ENCODE measurements around the gene POLR3H. TPM values are rescaled to one million over a fixed set of nuclear protein-coding genes. Genes with fewer than 3 reads are reported as not detected.

Gene POLR3H
- polyA plus RNA-seq, 1 experiment, result 36.3 TPM

DNA sequence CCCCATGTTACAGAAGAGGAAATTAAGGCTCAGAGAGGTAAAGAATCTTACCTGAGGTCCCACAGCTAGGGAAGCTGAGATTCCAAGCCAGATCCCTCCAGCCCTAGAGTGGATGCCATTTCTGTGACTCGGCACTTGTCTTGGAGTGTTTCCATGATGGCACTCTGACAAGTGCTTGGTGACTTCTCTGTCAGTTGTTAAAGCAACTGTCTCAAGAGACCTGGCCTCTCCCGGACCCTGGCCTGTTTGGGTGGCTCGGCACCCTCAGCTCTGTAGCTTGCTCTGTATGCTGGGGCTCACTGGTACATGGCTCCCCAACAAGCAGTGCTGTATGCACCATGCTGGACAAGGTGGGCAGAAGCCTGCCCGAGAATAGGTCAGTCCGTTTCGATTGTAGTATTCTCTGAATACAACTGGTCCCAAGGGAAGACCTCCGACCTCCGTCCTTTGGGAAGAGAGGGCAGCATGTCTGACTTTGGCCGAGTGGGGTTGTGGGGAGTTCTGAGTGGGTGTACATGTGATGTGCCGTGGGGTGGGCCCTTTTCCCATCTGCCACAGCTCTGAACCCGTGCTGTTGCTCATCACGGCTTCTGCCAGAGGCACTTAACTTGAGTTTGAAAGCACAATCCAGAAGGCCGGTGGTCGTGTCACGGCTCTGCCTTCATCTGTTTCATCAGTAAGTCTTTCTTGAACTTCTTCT is 63.0 kb downstream of the POLR3H start:
- DNase-seq (ENCODE audit: low read depth, low spot score), result no peak
- Histone ChIP-seq H3K27ac (ENCODE audit: low read depth, low read length) (peak overlapping the region; percentile 31), H3K4me3 (ENCODE audit: low read depth, low read length) (no peak overlapping the region), H3K9me3 (ENCODE audit: control insufficient read depth, insufficient read depth, low read length) (no peaks in the 10 kb centered on the region), H3K27me3 (ENCODE audit: control insufficient read depth, insufficient read depth, low read length) (no peaks in the 10 kb centered on the region)
- ChIA-PET CTCF (interaction anchor here (1.0 to 4.6 kb wide), 6 partner anchors 9 to 116 kb away, joined by 3 to 40 read pairs (median 5); no protein-coding TSS in a partner anchor), POLR2A (interaction anchor here (0.9 to 4.1 kb wide), 2 partner anchors 9 to 12 kb away, joined by 3 to 23 read pairs; partner anchors contain the start of genes ACO2 and PHF5A)
- TF ChIP-seq, protein P1, sequence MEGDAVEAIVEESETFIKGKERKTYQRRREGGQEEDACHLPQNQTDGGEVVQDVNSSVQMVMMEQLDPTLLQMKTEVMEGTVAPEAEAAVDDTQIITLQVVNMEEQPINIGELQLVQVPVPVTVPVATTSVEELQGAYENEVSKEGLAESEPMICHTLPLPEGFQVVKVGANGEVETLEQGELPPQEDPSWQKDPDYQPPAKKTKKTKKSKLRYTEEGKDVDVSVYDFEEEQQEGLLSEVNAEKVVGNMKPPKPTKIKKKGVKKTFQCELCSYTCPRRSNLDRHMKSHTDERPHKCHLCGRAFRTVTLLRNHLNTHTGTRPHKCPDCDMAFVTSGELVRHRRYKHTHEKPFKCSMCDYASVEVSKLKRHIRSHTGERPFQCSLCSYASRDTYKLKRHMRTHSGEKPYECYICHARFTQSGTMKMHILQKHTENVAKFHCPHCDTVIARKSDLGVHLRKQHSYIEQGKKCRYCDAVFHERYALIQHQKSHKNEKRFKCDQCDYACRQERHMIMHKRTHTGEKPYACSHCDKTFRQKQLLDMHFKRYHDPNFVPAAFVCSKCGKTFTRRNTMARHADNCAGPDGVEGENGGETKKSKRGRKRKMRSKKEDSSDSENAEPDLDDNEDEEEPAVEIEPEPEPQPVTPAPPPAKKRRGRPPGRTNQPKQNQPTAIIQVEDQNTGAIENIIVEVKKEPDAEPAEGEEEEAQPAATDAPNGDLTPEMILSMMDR (IDR thresholded peaks at IDR 0.05; ENCODE audit: low read depth, low read length), result no peak

DNA sequence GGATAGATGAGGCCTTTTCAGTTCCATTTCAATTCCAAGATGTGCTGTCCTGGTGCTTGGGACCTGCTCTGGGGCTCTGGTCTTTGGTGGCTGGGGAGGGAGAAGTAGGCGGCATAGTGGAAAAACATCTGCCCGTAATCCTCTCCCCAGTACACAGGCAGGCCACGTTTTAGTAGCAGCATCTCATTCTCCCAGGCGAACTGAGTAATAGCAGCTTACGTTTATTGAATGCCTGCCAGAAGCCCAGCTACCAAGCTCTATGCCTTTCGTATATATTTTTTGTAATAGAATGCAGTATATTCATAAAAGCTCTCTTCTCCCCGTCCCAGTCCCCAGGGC is 63.9 kb downstream of the POLR3H start:
- TF ChIP-seq, protein P1 (IDR thresholded peaks at IDR 0.05; ENCODE audit: low read depth, low read length), result no peak
- ChIA-PET POLR2A (interaction anchor here (0.6 to 4.1 kb wide), 3 partner anchors 12 to 99 kb away, joined by 4 to 23 read pairs (median 4); partner anchors contain the start of genes ACO2 and PHF5A), CTCF (interaction anchor here (1.1 to 4.6 kb wide), 4 partner anchors 10 to 117 kb away, joined by 3 to 40 read pairs (median 8); no protein-coding TSS in a partner anchor)
- peak overlapping the region; percentile 23 for H3K4me3 ChIP-seq (ENCODE audit: low read depth, low read length)
- H3K27ac ChIP-seq (ENCODE audit: low read depth, low read length), result peak overlapping the region; percentile 94
- H3K9me3 ChIP-seq (ENCODE audit: control insufficient read depth, insufficient read depth, low read length), result no peaks in the 10 kb centered on the region
- no peaks in the 10 kb centered on the region for H3K27me3 ChIP-seq (ENCODE audit: control insufficient read depth, insufficient read depth, low read length)
- peak; percentile 66 for DNase-seq (ENCODE audit: low read depth, low spot score)

DNA sequence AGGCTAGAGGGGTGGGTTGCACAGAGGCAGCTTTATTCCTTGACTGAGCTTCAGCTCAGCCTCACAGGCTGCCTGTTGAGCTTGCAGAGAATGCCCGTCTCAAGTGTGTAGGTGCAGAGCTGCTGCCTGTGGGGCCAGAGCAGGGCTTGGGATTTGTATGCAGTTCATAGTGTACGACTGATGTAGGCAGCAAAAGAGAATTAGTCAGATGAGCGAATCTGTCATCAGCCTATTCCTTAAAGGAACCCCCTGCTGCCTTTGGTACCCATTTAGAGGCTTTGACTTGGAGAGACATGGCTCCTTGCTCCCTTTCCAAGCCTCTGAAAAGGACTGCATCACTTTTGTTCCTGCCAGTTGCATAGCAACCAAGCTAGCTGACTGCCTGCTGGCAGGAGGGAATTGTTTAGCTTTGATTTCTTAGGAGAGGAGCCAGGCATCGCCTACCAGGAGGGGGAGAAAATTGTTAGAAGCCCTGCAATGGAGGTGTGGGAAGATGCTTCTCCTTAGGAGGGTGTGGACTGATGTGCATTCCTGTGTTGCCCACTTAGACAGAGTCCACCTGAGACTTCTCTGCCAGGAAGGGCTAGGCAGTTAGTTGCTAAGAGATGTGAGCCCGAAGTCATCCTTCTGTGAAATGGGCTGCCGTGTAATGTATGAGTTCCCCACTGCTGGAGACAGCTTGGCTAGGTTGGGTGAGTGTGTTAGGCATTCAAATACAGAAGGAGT is 64.4 kb downstream of the POLR3H start:
- POLR2A ChIA-PET, result interaction anchor here (0.9 to 4.1 kb wide), 3 partner anchors 11 to 99 kb away, joined by 3 to 23 read pairs (median 4); partner anchors contain the start of genes ACO2, PHF5A and TOB2
- DNase-seq (ENCODE audit: low read depth, low spot score), result no peak
- peak overlapping the region; percentile 94 for H3K27ac ChIP-seq (ENCODE audit: low read depth, low read length)
- H3K4me3 ChIP-seq (ENCODE audit: low read depth, low read length), result peak overlapping the region; percentile 23
- CTCF ChIA-PET, result interaction anchor here (0.6 to 4.6 kb wide), 7 partner anchors 11 to 76 kb away, joined by 3 to 40 read pairs (median 4); no protein-coding TSS in a partner anchor
- no peaks in the 10 kb centered on the region for H3K27me3 ChIP-seq (ENCODE audit: control insufficient read depth, insufficient read depth, low read length)
- no peaks in the 10 kb centered on the region for H3K9me3 ChIP-seq (ENCODE audit: control insufficient read depth, insufficient read depth, low read length)
- TF ChIP-seq, protein P1 (IDR thresholded peaks at IDR 0.05; ENCODE audit: low read depth, low read length), result peak; percentile 18; the same call in 1 of the 2 replicates

DNA sequence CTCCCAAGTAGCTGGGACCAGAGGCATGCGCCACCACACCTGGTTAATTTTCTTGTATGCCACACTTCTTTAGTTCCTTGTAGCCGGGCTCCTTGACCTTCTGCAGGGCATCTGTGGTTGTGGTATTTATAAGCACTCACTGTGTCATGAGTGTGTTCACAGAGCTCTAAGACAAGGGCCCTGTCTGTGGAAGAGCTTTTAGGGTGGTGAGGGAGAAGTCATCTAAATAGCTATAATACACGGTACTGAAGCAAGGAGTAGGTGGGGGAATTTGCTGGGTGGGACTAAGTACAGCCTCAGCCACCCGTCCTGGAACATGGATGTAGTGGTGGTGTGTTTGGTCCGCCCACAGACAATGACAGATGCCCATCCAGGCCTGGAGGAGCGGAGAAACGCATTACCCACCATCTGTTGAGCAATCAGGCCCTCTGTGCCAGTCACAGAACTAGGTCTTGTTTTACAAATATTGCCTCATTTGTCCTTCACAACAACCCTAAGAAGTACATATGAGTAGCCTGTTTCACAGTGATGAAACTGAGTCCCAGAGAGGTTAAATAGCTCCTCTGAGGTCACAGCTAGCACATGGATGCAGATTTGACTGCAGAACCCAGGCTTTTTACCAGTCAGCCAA is 65.3 kb downstream of the POLR3H start:
- ChIA-PET POLR2A (interaction anchor here (0.5 to 4.1 kb wide), 3 partner anchors 10 to 99 kb away, joined by 3 to 23 read pairs (median 3); partner anchors contain the start of genes ACO2, PHF5A and TOB2), CTCF (interaction anchor here (0.7 to 4.6 kb wide), 4 partner anchors 15 to 75 kb away, joined by 3 to 40 read pairs (median 6); no protein-coding TSS in a partner anchor)
- Histone ChIP-seq H3K9me3 (ENCODE audit: control insufficient read depth, insufficient read depth, low read length) (no peaks in the 10 kb centered on the region), H3K27ac (ENCODE audit: low read depth, low read length) (no peak overlapping the region), H3K4me3 (ENCODE audit: low read depth, low read length) (no peak overlapping the region), H3K27me3 (ENCODE audit: control insufficient read depth, insufficient read depth, low read length) (no peaks in the 10 kb centered on the region)
- TF ChIP-seq, protein P1 (IDR thresholded peaks at IDR 0.05; ENCODE audit: low read depth, low read length), result no peak
- no peak for DNase-seq (ENCODE audit: low read depth, low spot score)

All from AG04450 (cell line).